Kidney (tissue), 14 donors: ENCODE measurements around the gene RASGRF2. TPM values are rescaled to one million over a fixed set of nuclear protein-coding genes. Genes with fewer than 3 reads are reported as not detected.
"Not testable (repeated sequence)": the region's sequence is repeated elsewhere in the genome, so short reads cannot be mapped to it uniquely, and the experiment has no call there.

Experiments used
- DNase-seq, 5 donors: peaks; one replicate each; pipeline ENCODE4 v3.0.0-alpha.2; 2013 to 2020
- FAIRE-seq: peaks from 2 replicates; lab custom pipeline; 2012; peaks lifted over from hg19 to GRCh38; lab: Jason Lieb, UNC
- H3K27ac ChIP-seq, 2 donors: one replicate each; pipeline ENCODE4 v1.7.0; 2013; ENCODE audit warnings: low read depth in 2 of 2, low read length in 2 of 2, inconsistent platforms in 1 of 2
- H3K27me3 ChIP-seq: one replicate; pipeline ENCODE4 v1.7.1; 2013; ENCODE audit warnings: low read length, inconsistent platforms; ENCODE audit not compliant: control insufficient read depth, insufficient read depth
- H3K36me3 ChIP-seq, 3 donors: one replicate each; pipeline versions ENCODE4 v1.7.0 to v1.7.1; 2013; ENCODE audit warnings: low read length in 3 of 3, control low read depth in 1 of 3, inconsistent platforms in 1 of 3; ENCODE audit not compliant: insufficient read depth in 3 of 3, control insufficient read depth in 2 of 3
- H3K4me1 ChIP-seq, 3 donors: one replicate each; pipeline versions ENCODE4 v1.7.0 to v1.7.1; 2013; ENCODE audit warnings: low read length in 3 of 3, inconsistent platforms in 1 of 3, low read depth in 1 of 3; ENCODE audit not compliant: control insufficient read depth in 2 of 3, insufficient read depth in 2 of 3
- H3K4me3 ChIP-seq, 3 donors: one replicate each; pipeline versions ENCODE4 v1.7.0 to v1.8.1; 2013; ENCODE audit warnings: low read length in 3 of 3, control low read depth in 1 of 3, inconsistent platforms in 1 of 3
- H3K9ac ChIP-seq, 3 donors: one replicate each; pipeline versions ENCODE4 v1.7.0 to v1.7.1; 2013; ENCODE audit warnings: low read length in 3 of 3, control low read depth in 1 of 3, inconsistent platforms in 1 of 3
- H3K9me3 ChIP-seq, 3 donors: one replicate each; pipeline versions ENCODE4 v1.7.0 to v1.7.1; 2013; ENCODE audit warnings: low read length in 3 of 3, control low read depth in 1 of 3, inconsistent platforms in 1 of 3; ENCODE audit not compliant: control insufficient read depth in 2 of 3, insufficient read depth in 1 of 3
- intact Hi-C: fragments of 100-400 bp; cut with DNase I; formaldehyde crosslinking; loops from one replicate; pipeline ENCODE4 v1.11.1; 2022
- polyA plus RNA-seq: library from polyadenylated mRNA; stranded (reverse); fragments of 350-450 nt; fragmentation: Illumina TruSeq; extraction: RNeasy Lipid Tissue Mini Kit (QIAGEN cat#74804); gene quantifications from one replicate; pipeline ENCODE4 v1.2.3, GENCODE V29; 2014; ENCODE audit warnings: low read depth, low replicate concordance; ENCODE audit not compliant: insufficient read depth
- total RNA-seq: library from RNA; stranded (reverse); fragmentation: NEBNext Ultra II Directional; extraction: Animal tissue kit (Norgen Biotek cat#: 25700); gene quantifications from one replicate; pipeline ENCODE4 v1.2.1, GENCODE V29; 2021
- TF ChIP-seq, protein P1 (sequence below): IDR thresholded peaks from 3 replicates; pipeline ENCODE4 v1.5.1; 2012; ENCODE audit warnings: mild to moderate bottlenecking, moderate library complexity, borderline replicate concordance; ENCODE audit not compliant: insufficient read depth; ENCODE audit errors: extremely low read depth
- donor health status: control.
- donor health status: control.
- donor health status: control.
- donor health status: control.
- donor health status: control.
- donor health status: DM: yes; HTN: yes; CAD: no.
- donor health status: Normal renal cell carcinoma (clear cell type).

The RASGRF2 gene
- total and polyA plus RNA-seq, 2 donors from 2014 or later, result 4.9 to 14.7 TPM

DNA sequence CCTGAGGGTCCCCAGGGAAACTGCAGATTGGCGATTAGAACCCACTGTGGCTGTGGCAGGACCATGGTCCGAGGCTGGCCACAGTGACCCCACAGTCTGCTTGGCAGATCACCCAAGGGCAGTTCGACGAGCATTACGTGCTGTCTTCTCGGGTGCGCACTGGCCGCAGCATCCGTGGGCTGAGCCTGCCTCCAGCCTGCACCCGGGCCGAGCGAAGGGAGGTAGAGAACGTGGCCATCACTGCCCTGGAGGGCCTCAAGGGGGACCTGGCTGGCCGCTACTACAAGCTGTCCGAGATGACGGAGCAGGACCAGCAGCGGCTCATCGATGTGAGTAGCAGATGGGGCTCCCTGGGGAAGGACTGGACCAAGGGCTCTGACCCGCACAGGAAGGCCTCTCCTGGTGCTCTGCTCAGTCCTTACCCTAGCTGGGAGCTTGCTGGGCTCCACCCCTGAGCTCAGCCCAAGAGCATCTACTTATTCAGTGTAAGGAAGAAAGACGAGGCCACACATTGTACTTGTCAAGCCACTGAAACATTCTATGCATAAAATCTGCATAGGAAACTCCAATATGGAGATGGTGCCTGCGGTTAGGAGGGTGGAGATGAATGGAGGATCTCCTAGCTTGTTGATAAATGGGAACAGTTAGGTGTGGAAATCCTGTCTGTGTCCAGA lies 294.9 kb downstream of the RASGRF2 start:
- Histone ChIP-seq H3K36me3 (peaks cover 0 to 21% (median 11%) of the 10 kb centered on the region in 3 donors), H3K27ac (no peak overlapping the region), H3K9ac (no peak overlapping the region), H3K4me3 (no peak overlapping the region), H3K9me3 (no peaks in the 10 kb centered on the region), H3K27me3 (no peaks in the 10 kb centered on the region), H3K4me1 (no peaks in the 10 kb centered on the region)
- DNase-seq (no peak), FAIRE-seq (no peak)
- intact Hi-C loops, result no loop called here
- TF ChIP-seq, protein P1, sequence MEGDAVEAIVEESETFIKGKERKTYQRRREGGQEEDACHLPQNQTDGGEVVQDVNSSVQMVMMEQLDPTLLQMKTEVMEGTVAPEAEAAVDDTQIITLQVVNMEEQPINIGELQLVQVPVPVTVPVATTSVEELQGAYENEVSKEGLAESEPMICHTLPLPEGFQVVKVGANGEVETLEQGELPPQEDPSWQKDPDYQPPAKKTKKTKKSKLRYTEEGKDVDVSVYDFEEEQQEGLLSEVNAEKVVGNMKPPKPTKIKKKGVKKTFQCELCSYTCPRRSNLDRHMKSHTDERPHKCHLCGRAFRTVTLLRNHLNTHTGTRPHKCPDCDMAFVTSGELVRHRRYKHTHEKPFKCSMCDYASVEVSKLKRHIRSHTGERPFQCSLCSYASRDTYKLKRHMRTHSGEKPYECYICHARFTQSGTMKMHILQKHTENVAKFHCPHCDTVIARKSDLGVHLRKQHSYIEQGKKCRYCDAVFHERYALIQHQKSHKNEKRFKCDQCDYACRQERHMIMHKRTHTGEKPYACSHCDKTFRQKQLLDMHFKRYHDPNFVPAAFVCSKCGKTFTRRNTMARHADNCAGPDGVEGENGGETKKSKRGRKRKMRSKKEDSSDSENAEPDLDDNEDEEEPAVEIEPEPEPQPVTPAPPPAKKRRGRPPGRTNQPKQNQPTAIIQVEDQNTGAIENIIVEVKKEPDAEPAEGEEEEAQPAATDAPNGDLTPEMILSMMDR, result no peak

DNA sequence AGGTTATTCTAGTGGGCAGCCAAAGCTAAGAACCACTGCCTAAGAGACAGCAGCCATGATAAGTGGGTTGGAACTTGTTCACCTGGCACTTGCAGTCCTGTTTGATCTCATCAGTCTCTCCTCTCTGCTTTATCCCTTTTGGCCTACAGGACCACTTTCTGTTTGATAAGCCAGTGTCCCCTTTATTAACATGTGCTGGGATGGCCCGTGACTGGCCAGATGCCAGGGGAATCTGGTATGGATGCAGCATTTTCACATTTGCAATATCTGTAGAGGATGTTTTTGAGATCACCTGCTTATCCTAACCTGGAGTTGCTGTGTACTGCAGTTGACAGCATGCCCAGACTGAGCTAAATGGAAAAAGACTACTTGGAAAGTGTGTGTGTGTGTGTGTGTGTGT lies 296.6 kb downstream of the RASGRF2 start:
- DNase-seq (no peak), FAIRE-seq (no peak)
- Histone ChIP-seq H3K36me3 (peaks cover 0 to 21% (median 11%) of the 10 kb centered on the region in 3 donors), H3K4me1 (no peaks in the 10 kb centered on the region), H3K27me3 (no peaks in the 10 kb centered on the region), H3K27ac (no peak overlapping the region), H3K9me3 (no peaks in the 10 kb centered on the region), H3K4me3 (no peak overlapping the region), H3K9ac (no peak overlapping the region)
- intact Hi-C loops, result no loop called here
- TF ChIP-seq, protein P1, result no peak

GRCh38 chr5:81262796-81263195 lies 302.6 kb downstream of the RASGRF2 start:
- DNase-seq, FAIRE-seq, H3K27ac ChIP-seq, H3K9ac ChIP-seq, H3K27me3 ChIP-seq, H3K9me3 ChIP-seq, H3K4me1 ChIP-seq, H3K4me3 ChIP-seq, intact Hi-C loops: not testable (repeated sequence)
- peaks cover 0 to 12% (median 0%) of the 10 kb centered on the region in 3 donors for H3K36me3 ChIP-seq

GRCh38 chr5:81265101-81265500 lies 304.9 kb downstream of the RASGRF2 start:
- no peaks in the 10 kb centered on the region for H3K27me3 ChIP-seq
- H3K9ac ChIP-seq, result no peak overlapping the region
- intact Hi-C loops, result no loop called here
- no peaks in the 10 kb centered on the region for H3K36me3 ChIP-seq
- H3K9me3 ChIP-seq, result no peaks in the 10 kb centered on the region
- H3K4me1 ChIP-seq, result no peaks in the 10 kb centered on the region
- FAIRE-seq, result no peak
- TF ChIP-seq, protein P1, result no peak
- no peak for DNase-seq
- H3K27ac ChIP-seq, result no peak overlapping the region
- no peak overlapping the region for H3K4me3 ChIP-seq
